A549 (cell line): ENCODE results near the gene CHAF1A. TPM values are rescaled to one million over a fixed set of nuclear protein-coding genes. Genes with fewer than 3 reads are reported as not detected.

Experiments
- ATAC-seq, 2 experiments: fragments of 200-7000 bp in 1 of 2; fragments of >200 bp in 1 of 2; cut with Nextera tagmentation in 1 of 2; cut with Tn5 transposase in 1 of 2; 3 replicates each; pipeline versions ENCODE4 v1.8.0 to v1.9.1; 2018 to 2020; ENCODE audit warnings: mild to moderate bottlenecking in 1 of 2, moderate library complexity in 1 of 2
- CTCF ChIA-PET: fragments of 300-600 bp; sonication (Branson Sonifier 250); formaldehyde crosslinking; extraction: SDS; loops from one replicate; lab custom pipeline; 2021; ENCODE audit warnings: antibody characterized with exemption, inconsistent platforms; lab: Yijun Ruan, JAX
- POLR2A ChIA-PET: fragments of 350-600 bp; formaldehyde crosslinking; extraction: SDS; loops from one replicate; lab custom pipeline; 2021; ENCODE audit warnings: antibody characterized with exemption, inconsistent platforms; lab: Yijun Ruan, JAX
- DNase-seq, 2 experiments: peaks; one replicate each; pipeline versions ENCODE4 v3.0.0 to v3.0.0-alpha.2; 2011 to 2016; ENCODE audit warnings: low read depth in 1 of 2, low spot score in 1 of 2
- FAIRE-seq: peaks from 2 replicates; lab custom pipeline; 2011; peaks lifted over from hg19 to GRCh38; lab: Jason Lieb, UNC
- H3K27ac ChIP-seq, 2 experiments: fragments of >200 bp; sonication (Bioruptor Twin); formaldehyde crosslinking; 3 replicates each; pipeline ENCODE4 v1.5.1; 2016 to 2017
- H3K4me1 ChIP-seq: fragments of >200 bp; sonication (Bioruptor Twin); formaldehyde crosslinking; 3 replicates; pipeline ENCODE4 v1.6.1; 2016
- H3K4me2 ChIP-seq: fragments of >200 bp; sonication (Bioruptor Twin); formaldehyde crosslinking; 3 replicates; pipeline ENCODE4 v1.6.1; 2016
- H3K4me3 ChIP-seq: fragments of >200 bp; sonication (Bioruptor Twin); formaldehyde crosslinking; 3 replicates; pipeline ENCODE4 v1.5.1; 2016
- H3K9me3 ChIP-seq: fragments of >200 bp; sonication (Bioruptor Twin); formaldehyde crosslinking; 3 replicates; pipeline ENCODE4 v1.6.1; 2016
- CBX2 ChIP-seq: fragments of 200-600 bp; sonication (generic); IDR thresholded peaks from 2 replicates; pipeline ENCODE4 v1.6.1; 2016; ENCODE audit warnings: low read depth, mild to moderate bottlenecking, borderline replicate concordance
- CHD4 ChIP-seq: fragments of 200-600 bp; sonication (generic); IDR thresholded peaks from 2 replicates; pipeline ENCODE4 v1.6.1; 2016; ENCODE audit warnings: antibody characterized with exemption, mild to moderate bottlenecking, borderline replicate concordance
- EHF ChIP-seq: fragments of 250-450 bp; sonication (Bioruptor Pico); IDR thresholded peaks from 2 replicates; pipeline ENCODE4 v1.5.0; 2020; ENCODE audit warnings: mild to moderate bottlenecking
- EHMT2 ChIP-seq: fragments of 200-600 bp; sonication (generic); IDR thresholded peaks from 2 replicates; pipeline ENCODE4 v1.6.1; 2016; ENCODE audit warnings: antibody characterized with exemption, low read depth, mild to moderate bottlenecking, moderate library complexity
- FOSB ChIP-seq: fragments of 250-450 bp; sonication (Bioruptor Pico); IDR thresholded peaks from 2 replicates; pipeline ENCODE4 v1.5.0; 2020; ENCODE audit warnings: mild to moderate bottlenecking, moderate library complexity
- HDAC2 ChIP-seq: fragments of 200-600 bp; sonication (generic); IDR thresholded peaks from 2 replicates; pipeline ENCODE4 v1.6.1; 2016
- HEYL ChIP-seq: fragments of 250-450 bp; sonication (Bioruptor Pico); IDR thresholded peaks from 2 replicates; pipeline ENCODE4 v1.8.0; 2021; ENCODE audit warnings: mild to moderate bottlenecking, moderate library complexity
- HOXA7 ChIP-seq: fragments of 250-450 bp; sonication (Bioruptor Pico); IDR thresholded peaks from 2 replicates; pipeline ENCODE4 v1.5.0; 2020; ENCODE audit warnings: mild to moderate bottlenecking, moderate library complexity
- HOXB13 ChIP-seq: fragments of 250-450 bp; sonication (Bioruptor Pico); IDR thresholded peaks from 2 replicates; pipeline ENCODE4 v1.5.0; 2020; ENCODE audit warnings: low read depth, mild to moderate bottlenecking, moderate library complexity
- KDM1A ChIP-seq: fragments of 200-600 bp; sonication (generic); IDR thresholded peaks from 2 replicates; pipeline ENCODE4 v1.6.1; 2016; ENCODE audit warnings: low read depth, mild to moderate bottlenecking
- KDM5A ChIP-seq: fragments of 200-600 bp; sonication (generic); IDR thresholded peaks from 2 replicates; pipeline ENCODE4 v1.6.1; 2016; ENCODE audit warnings: antibody characterized with exemption, mild to moderate bottlenecking
- MAFK ChIP-seq: fragments of 450-650 bp; IDR thresholded peaks from 2 replicates; pipeline ENCODE4 v1.6.1; 2014; ENCODE audit not compliant: partially characterized antibody
- MAZ ChIP-seq: fragments of 150-350 bp; IDR thresholded peaks from 2 replicates; pipeline ENCODE4 v1.6.1; 2014; ENCODE audit warnings: antibody characterized with exemption, low read depth, low read length, borderline replicate concordance
- PHF8 ChIP-seq: fragments of 200-600 bp; sonication (generic); IDR thresholded peaks from 2 replicates; pipeline ENCODE4 v1.6.1; 2016; ENCODE audit warnings: low read depth, mild to moderate bottlenecking, antibody characterized with exemption, moderate library complexity, borderline replicate concordance
- POLR2A ChIP-seq: IDR thresholded peaks from 2 replicates; pipeline ENCODE4 v1.6.1; 2012; ENCODE audit warnings: mild to moderate bottlenecking, low read length
- POLR2AphosphoS2 ChIP-seq: conservative IDR thresholded peaks from 2 replicates; pipeline ENCODE4 v1.6.1; 2012; ENCODE audit warnings: low read length, improper control_type of control experiment, inconsistent platforms
- RFX5 ChIP-seq: fragments of 450-650 bp; IDR thresholded peaks from 2 replicates; pipeline ENCODE4 v1.7.1; 2014; ENCODE audit warnings: antibody characterized with exemption, mild to moderate bottlenecking, moderate library complexity
- RNF2 ChIP-seq: fragments of 200-600 bp; sonication (generic); IDR thresholded peaks from 2 replicates; pipeline ENCODE4 v1.6.1; 2016; ENCODE audit warnings: low read depth, mild to moderate bottlenecking, antibody characterized with exemption, moderate library complexity, borderline replicate concordance
- SMC3 ChIP-seq: fragments of >200 bp; sonication (Bioruptor Twin); formaldehyde crosslinking; IDR thresholded peaks from 3 replicates; pipeline ENCODE4 v1.6.1; 2018; ENCODE audit warnings: inconsistent platforms
- SREBF2 ChIP-seq: fragments of 450-650 bp; IDR thresholded peaks from 2 replicates; pipeline ENCODE4 v1.6.1; 2014; ENCODE audit warnings: mild to moderate bottlenecking, moderate library complexity
- ZC3H11A ChIP-seq: fragments of 450-650 bp; IDR thresholded peaks from 2 replicates; pipeline ENCODE4 v1.6.1; 2014; ENCODE audit warnings: antibody characterized with exemption, mild to moderate bottlenecking
- WGBS: methylation state at CpG from one replicate; pipeline ENCODE4 v1.1.6; 2017; ENCODE audit errors: missing lambda C conversion rate; 5-methylcytosine and 5-hydroxymethylcytosine counted together
- polyA plus RNA-seq, 4 experiments: library from polyadenylated mRNA; depleted of rRNA in 3 of 4; stranded (reverse); fragments of >200 nt; fragmentation: RNase III in 1 of 4; extraction: RNeasy Plus Mini Kit Qiagen cat#74134 plus additional on column Dnase treatment in 1 of 4; gene quantifications; 2 replicates in 3 of 4; 3 replicates in 1 of 4; pipeline ENCODE4 v1.2.3, GENCODE V29; 2011 to 2017
- TF ChIP-seq, protein P1 (sequence below): IDR thresholded peaks from 2 replicates; pipeline ENCODE4 v1.6.1; 2012
- TF ChIP-seq, protein P2 (sequence below): fragments of >200 bp; sonication (Bioruptor Twin); formaldehyde crosslinking; IDR thresholded peaks from 3 replicates; pipeline ENCODE4 v1.6.1; 2016
- TF ChIP-seq, protein P3 (sequence below): fragments of 150-350 bp; IDR thresholded peaks from 2 replicates; pipeline ENCODE4 v1.6.1; 2014; ENCODE audit warnings: low read depth, mild to moderate bottlenecking, low read length
- TF ChIP-seq, protein P4 (sequence below): IDR thresholded peaks from 2 replicates; pipeline ENCODE4 v1.6.1; 2012; ENCODE audit warnings: low read depth, borderline replicate concordance
- TF ChIP-seq, protein P5 (sequence below): fragments of 250-450 bp; sonication (Bioruptor Pico); IDR thresholded peaks from 2 replicates; pipeline ENCODE4 v1.5.0; 2021; ENCODE audit warnings: mild to moderate bottlenecking, moderate library complexity, borderline replicate concordance

The CHAF1A gene
- polyA plus RNA-seq, 2 of the 4 experiments (the other 2 are of a cell fraction) = 15.6 to 28.0 TPM

DNA sequence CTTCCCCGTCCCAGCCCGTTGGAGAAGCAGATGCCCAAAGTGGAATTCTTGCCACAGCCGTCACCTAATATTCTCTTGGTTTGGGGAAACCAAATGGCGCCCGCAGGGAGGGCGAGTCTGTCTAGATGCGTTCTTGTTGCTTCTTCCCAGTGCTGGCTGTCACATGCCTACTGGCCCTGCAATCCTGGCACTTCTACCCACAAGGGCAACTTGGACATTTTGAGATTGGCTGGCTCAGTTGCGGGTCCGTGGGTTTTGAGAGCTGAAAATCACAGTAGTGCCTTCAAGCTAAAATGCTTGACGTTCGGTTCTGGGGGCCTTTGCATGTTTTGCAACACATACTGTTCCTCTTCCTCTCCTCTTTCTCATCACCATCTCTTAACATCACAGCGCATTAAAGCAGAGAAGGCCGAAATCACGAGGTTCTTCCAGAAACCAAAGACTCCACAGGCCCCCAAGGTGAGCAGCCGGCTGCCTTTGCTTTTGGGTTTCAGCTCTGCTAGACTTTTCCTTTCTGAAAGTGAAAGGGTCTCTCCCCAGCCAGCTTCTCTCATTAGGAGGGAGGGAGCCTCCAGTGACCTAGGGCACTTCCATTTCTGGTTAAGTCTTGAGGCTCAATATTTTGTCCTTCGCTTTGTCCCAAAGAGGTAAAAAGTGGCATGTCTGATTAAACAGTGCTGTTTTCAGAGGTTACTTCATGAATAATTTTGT lies 21.1 kb downstream of the CHAF1A start:
- H3K9me3 ChIP-seq = no peaks in the 10 kb centered on the region
- no peak for ATAC-seq
- WGBS = 92% methylated on average over 16 of the region's 16 CpGs
- CTCF ChIA-PET = interaction anchor here (0.7 kb wide), 1 partner anchor 15 kb away, joined by 3 read pairs; no protein-coding TSS in a partner anchor
- no peaks in the 10 kb centered on the region for H3K4me1 ChIP-seq
- no peak overlapping the region for H3K4me3 ChIP-seq
- no peak overlapping the region for H3K27ac ChIP-seq
- TF ChIP-seq HOXB13 (CRISPR knock-in tag) (no peak), ZC3H11A (no peak), KDM5A (no peak), POLR2AphosphoS2 (no peak), PHF8 (no peak), HOXA7 (CRISPR knock-in tag) (no peak), HDAC2 (no peak)
- TF ChIP-seq, protein P1, sequence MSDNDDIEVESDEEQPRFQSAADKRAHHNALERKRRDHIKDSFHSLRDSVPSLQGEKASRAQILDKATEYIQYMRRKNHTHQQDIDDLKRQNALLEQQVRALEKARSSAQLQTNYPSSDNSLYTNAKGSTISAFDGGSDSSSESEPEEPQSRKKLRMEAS = no peak
- no peak overlapping the region for H3K4me2 ChIP-seq
- FAIRE-seq = no peak
- no peak for DNase-seq
- POLR2A ChIA-PET = no interaction called here

DNA sequence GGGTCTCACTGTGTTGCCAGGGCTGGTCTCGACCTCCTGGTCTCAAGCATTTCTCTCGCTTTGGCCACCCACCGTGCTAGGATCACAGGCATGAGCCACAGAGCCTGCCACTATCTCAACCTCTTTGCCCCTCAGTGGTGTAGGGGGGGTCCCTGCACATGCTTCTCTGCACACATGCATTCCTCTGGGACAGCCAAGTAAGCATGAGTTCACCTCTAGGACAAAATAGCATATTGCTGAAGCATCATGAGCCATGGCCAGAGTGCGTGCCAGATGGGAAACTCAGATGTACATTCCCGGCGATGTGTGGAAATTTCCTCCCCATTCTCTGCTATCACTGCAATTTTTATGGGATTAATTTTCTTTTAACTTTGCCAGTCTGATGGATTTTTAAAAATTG lies 23.1 kb downstream of the CHAF1A start:
- no peak for ATAC-seq
- DNase-seq = no peak
- POLR2A ChIA-PET = no interaction called here
- 95% methylated on average over 6 of the region's 6 CpGs for WGBS
- no peak overlapping the region for H3K27ac ChIP-seq
- no peaks in the 10 kb centered on the region for H3K9me3 ChIP-seq
- no peak overlapping the region for H3K4me3 ChIP-seq
- CTCF ChIA-PET = interaction anchor here (0.8 to 2.6 kb wide), 2 partner anchors 25 kb away, joined by 3 to 6 read pairs; partner anchors contain the start of gene SH3GL1
- no peak for TF ChIP-seq ZC3H11A
- no peak for TF ChIP-seq EHF (CRISPR knock-in tag)
- TF ChIP-seq POLR2A = no peak
- no peak for TF ChIP-seq FOSB (CRISPR knock-in tag)
- no peak for TF ChIP-seq MAZ
- TF ChIP-seq, protein P2, sequence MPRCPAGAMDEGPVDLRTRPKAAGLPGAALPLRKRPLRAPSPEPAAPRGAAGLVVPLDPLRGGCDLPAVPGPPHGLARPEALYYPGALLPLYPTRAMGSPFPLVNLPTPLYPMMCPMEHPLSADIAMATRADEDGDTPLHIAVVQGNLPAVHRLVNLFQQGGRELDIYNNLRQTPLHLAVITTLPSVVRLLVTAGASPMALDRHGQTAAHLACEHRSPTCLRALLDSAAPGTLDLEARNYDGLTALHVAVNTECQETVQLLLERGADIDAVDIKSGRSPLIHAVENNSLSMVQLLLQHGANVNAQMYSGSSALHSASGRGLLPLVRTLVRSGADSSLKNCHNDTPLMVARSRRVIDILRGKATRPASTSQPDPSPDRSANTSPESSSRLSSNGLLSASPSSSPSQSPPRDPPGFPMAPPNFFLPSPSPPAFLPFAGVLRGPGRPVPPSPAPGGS = no peak
- no peak for TF ChIP-seq CHD4
- no peaks in the 10 kb centered on the region for H3K4me1 ChIP-seq
- no peak overlapping the region for H3K4me2 ChIP-seq
- FAIRE-seq = no peak

DNA sequence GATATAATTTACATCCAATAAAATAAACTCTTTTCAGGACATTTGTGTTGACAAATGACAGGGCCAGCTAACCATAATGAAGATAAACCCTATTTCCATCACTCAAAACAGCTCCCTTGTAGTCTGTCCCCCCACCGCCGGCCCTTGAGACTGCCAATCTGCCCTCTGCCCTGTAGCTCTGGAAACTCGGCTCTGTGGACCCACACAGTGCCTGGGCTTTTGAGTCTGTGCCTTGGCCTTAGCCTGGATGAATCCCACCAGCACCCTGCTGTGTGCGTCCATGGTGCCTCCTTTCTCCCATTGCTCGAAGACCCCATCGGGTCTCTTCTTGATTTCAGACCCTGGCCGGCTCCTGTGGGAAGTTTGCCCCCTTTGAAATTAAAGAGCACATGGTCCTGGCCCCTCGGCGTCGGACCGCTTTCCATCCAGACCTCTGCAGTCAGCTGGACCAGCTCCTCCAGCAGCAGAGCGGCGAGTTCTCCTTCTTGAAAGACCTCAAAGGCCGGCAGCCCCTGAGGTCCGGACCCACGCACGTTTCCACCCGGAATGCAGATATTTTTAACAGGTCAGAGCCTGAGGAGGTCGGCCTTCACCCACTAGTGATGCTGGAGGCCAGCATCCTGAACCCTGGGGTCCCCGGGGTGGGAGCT lies 26.0 kb downstream of the CHAF1A start:
- 86% methylated on average over 9 of the region's 20 CpGs for WGBS
- CTCF ChIA-PET = interaction anchor here (2.7 kb wide), 1 partner anchor 28 kb away, joined by 11 read pairs; the partner anchor contains the start of gene SH3GL1
- POLR2A ChIA-PET = no interaction called here

More for the DNA sequence above, 26.0 kb downstream of the CHAF1A start:
- ATAC-seq (no peak), FAIRE-seq (no peak), DNase-seq (no peak)
- H3K9me3 ChIP-seq = no peaks in the 10 kb centered on the region
- no peak overlapping the region for H3K4me3 ChIP-seq
- no peak overlapping the region for H3K27ac ChIP-seq
- H3K4me2 ChIP-seq = no peak overlapping the region
- no peaks in the 10 kb centered on the region for H3K4me1 ChIP-seq
- TF ChIP-seq, protein P3, sequence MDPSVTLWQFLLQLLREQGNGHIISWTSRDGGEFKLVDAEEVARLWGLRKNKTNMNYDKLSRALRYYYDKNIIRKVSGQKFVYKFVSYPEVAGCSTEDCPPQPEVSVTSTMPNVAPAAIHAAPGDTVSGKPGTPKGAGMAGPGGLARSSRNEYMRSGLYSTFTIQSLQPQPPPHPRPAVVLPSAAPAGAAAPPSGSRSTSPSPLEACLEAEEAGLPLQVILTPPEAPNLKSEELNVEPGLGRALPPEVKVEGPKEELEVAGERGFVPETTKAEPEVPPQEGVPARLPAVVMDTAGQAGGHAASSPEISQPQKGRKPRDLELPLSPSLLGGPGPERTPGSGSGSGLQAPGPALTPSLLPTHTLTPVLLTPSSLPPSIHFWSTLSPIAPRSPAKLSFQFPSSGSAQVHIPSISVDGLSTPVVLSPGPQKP = no peak
- no peak for TF ChIP-seq CBX2
- no peak for TF ChIP-seq RFX5
- TF ChIP-seq, protein P4, sequence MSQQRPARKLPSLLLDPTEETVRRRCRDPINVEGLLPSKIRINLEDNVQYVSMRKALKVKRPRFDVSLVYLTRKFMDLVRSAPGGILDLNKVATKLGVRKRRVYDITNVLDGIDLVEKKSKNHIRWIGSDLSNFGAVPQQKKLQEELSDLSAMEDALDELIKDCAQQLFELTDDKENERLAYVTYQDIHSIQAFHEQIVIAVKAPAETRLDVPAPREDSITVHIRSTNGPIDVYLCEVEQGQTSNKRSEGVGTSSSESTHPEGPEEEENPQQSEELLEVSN = no peak
- TF ChIP-seq HEYL (CRISPR knock-in tag) = no peak
- no peak for TF ChIP-seq ZC3H11A
- TF ChIP-seq EHF (CRISPR knock-in tag) = no peak
- TF ChIP-seq SREBF2 = no peak
- TF ChIP-seq, protein P2 = no peak
- TF ChIP-seq HDAC2 = no peak
- TF ChIP-seq HOXA7 (CRISPR knock-in tag) = no peak
- TF ChIP-seq, protein P1 = no peak
- no peak for TF ChIP-seq SMC3
- TF ChIP-seq RNF2 = no peak
- TF ChIP-seq, protein P5, sequence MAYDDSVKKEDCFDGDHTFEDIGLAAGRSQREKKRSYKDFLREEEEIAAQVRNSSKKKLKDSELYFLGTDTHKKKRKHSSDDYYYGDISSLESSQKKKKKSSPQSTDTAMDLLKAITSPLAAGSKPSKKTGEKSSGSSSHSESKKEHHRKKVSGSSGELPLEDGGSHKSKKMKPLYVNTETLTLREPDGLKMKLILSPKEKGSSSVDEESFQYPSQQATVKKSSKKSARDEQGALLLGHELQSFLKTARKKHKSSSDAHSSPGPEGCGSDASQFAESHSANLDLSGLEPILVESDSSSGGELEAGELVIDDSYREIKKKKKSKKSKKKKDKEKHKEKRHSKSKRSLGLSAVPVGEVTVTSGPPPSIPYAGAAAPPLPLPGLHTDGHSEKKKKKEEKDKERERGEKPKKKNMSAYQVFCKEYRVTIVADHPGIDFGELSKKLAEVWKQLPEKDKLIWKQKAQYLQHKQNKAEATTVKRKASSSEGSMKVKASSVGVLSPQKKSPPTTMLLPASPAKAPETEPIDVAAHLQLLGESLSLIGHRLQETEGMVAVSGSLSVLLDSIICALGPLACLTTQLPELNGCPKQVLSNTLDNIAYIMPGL (CRISPR knock-in tag) = no peak
- no peak for TF ChIP-seq MAFK
- TF ChIP-seq KDM1A = no peak
- no peak for TF ChIP-seq EHMT2
